ENCODE data around the gene NEURL3. TPM values are rescaled to one million over a fixed set of nuclear protein-coding genes. Genes with fewer than 3 reads are reported as not detected.
"Not testable (repeated sequence)": the region's sequence is repeated elsewhere in the genome, so short reads cannot be mapped to it uniquely, and the experiment has no call there.

NEURL3 gene
- total and polyA plus RNA-seq, 2 donors = 0.04 TPM; not detected in 1

DNA sequence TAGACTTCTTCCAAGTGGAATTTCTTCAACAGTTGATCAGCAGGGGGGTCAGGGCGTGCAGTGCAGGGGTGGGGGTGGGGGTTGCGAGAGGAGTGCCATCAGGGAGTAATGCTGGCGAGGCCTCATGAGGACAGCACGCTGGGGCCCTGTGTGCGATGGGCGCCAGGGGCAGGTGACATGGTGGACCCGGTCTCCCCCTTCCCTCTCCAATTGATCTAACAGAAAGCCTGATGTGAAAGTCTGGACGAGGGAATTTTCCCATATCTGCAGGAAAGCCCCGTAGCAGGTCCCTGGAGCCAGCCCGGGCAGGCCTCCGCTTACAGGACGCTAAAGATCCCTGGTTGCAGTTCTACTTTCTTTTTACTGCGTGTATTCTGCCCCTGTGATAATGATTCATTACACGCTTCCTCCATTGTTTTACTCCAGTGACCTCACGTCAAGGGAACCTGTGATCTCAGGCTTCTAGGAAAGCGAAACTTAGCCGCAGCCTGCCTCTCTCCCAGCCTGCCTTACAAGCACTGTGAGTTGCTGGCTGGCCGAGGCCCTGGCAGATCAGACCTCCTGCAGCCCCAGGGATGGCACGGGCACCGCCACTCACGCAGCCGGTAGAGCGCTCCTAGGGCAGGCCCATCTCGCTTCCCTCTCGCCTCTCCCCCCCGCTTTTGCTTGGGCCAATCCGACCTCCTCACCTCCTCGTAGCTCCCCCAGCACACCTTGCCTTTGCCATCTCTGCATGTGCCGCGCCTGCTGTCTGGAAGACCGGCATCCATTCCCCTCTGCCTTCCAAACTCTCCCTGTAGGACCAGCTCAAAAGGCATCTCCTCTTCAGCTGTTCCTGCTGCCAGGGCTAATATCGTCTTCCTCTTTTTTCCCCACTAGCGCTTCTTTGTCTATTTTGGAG is 19.2 kb downstream of the NEURL3 start:
- WGBS = 27% methylated on average over 33 of the region's 33 CpGs
- Histone ChIP-seq H3K4me1 (ENCODE audit: insufficient read depth) (no peaks in the 10 kb centered on the region), H3K27ac (ENCODE audit: low read depth) (peak overlapping the region; percentile 90), H3K4me3 (ENCODE audit: low read depth, low read length) (peak overlapping the region; percentile 41), H3K36me3 (ENCODE audit: insufficient read depth) (no peaks in the 10 kb centered on the region)
- DNase-seq (ENCODE audit: extremely low spot score) = no peak

DNA sequence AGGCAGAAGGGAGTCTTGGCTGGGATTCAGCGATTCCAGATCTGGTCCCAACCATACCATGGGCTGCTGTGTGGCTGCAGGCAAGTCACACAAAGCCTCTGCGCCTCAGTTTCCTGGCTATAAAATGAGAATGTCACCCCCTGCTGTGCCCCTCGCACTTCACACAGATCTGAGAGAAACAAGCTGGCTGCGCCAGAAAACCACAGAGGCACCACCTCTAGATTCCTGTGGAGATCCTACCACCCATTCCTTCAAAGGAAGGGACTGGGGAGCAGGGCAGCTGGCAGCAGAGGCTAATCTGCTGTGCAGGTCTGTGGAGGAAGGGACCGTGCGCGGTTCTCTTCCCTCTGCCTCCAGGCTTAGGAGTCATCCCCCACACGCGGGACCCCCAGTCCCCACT is 19.8 kb downstream of the NEURL3 start:
- WGBS = 83% methylated on average over 9 of the region's 9 CpGs
- no peak overlapping the region for H3K27ac ChIP-seq (ENCODE audit: low read depth)
- H3K4me3 ChIP-seq (ENCODE audit: low read depth, low read length) = no peak overlapping the region
- H3K4me1 ChIP-seq (ENCODE audit: insufficient read depth) = no peaks in the 10 kb centered on the region
- H3K36me3 ChIP-seq (ENCODE audit: insufficient read depth) = no peaks in the 10 kb centered on the region
- DNase-seq (ENCODE audit: extremely low spot score) = no peak

DNA sequence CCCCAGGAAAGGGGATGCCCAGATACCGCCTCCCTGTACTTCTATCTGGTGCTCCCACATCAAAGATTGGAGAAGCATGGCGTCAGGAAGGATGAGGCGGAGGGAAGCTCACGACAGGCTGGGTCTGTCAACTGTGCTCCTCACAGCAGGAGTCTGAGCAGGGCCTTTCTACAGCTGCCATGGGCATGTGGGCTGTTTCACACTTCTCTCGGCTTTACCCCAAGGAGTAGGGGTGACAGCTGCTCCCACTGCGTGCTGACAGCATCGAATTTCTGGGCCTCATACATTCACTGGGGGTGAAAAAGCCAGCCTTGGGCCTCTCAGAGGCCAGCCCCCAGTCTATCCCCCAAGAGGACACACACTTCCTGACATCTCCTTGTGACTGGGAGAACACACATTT is 21.1 kb downstream of the NEURL3 start:
- DNase-seq (ENCODE audit: extremely low spot score) = no peak
- WGBS = 85% methylated on average over 7 of the region's 7 CpGs

DNA sequence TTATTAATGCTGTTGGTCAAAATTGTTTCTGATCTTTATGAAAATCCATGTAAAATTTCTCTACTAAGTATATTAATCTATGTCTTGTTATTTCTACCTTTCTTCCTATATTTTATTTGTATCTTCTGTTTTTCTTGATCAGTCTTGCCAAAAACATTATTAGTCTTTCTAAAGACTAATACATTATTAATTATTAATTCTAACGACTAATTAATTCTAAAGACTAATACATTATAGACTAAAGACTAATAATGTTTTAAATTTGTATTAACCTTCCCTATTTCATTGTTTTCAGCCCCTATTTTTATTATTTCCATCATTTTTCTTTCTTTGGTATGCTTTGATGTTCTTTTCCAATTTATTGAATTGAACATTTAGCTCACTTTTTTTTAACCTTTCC is 27.7 kb downstream of the NEURL3 start:
- DNase-seq (ENCODE audit: extremely low spot score) = no peak
- H3K27ac ChIP-seq (ENCODE audit: low read depth) = no peak overlapping the region
- 64% methylated on average over 1 of the region's 1 CpG for WGBS
- H3K4me3 ChIP-seq (ENCODE audit: low read depth, low read length) = no peak overlapping the region
- no peaks in the 10 kb centered on the region for H3K4me1 ChIP-seq (ENCODE audit: insufficient read depth)
- H3K36me3 ChIP-seq (ENCODE audit: insufficient read depth) = no peaks in the 10 kb centered on the region

More for the DNA sequence above, 21.1 kb downstream of the NEURL3 start:
- Histone ChIP-seq H3K4me1 (ENCODE audit: insufficient read depth) (no peaks in the 10 kb centered on the region), H3K36me3 (ENCODE audit: insufficient read depth) (no peaks in the 10 kb centered on the region), H3K4me3 (ENCODE audit: low read depth, low read length) (no peak overlapping the region), H3K27ac (ENCODE audit: low read depth) (no peak overlapping the region)

DNA sequence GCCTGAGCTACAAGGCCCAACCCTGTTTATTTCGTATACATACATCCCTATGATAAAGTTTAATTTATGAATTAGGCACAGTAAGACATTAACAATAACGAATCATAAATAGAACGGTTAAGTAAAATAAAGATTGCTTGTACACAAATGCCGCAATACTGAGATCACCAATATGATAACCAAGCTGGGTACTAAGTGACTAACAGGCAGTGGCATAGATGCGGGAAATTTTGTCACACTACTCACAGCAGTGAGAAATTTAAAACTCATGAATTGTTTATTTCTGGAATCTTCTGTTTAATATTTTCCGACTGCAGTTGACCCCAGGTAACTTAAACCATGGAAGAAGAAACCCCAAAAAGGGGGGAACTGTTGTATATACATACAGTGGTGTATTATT is 33.4 kb downstream of the NEURL3 start:
- 82% methylated on average over 6 of the region's 6 CpGs for WGBS
- no peak overlapping the region for H3K4me3 ChIP-seq (ENCODE audit: low read depth, low read length)
- H3K36me3 ChIP-seq (ENCODE audit: insufficient read depth) = no peaks in the 10 kb centered on the region
- H3K27ac ChIP-seq (ENCODE audit: low read depth) = no peak overlapping the region
- no peak for DNase-seq (ENCODE audit: extremely low spot score)
- peaks cover 2% of the 10 kb centered on the region for H3K4me1 ChIP-seq (ENCODE audit: insufficient read depth)

DNA sequence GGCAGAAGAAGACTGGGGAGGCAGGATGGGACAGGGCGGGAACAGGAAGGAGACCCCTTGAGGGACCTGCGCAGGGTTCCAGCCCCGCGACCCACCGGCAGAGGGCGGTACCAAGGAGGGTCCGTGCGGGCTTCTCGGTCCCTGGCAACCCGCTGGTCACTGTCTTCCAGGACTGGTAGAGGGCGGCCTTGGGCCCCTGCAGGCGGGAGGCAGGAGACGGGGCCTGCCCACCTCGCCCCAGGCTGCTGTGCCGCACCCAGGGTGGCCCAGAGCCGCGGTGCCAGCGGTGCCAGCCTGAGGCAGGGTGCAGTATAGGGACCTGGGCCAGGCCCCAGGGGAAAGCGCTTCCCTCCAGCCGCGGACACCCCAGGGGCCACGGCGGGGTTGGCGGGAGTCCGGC is 34.5 kb downstream of the NEURL3 start:
- no peak overlapping the region for H3K4me3 ChIP-seq (ENCODE audit: low read depth, low read length)
- H3K27ac ChIP-seq (ENCODE audit: low read depth) = no peak overlapping the region
- WGBS = 15% methylated on average over 25 of the region's 25 CpGs
- no peak for DNase-seq (ENCODE audit: extremely low spot score)
- H3K4me1 ChIP-seq (ENCODE audit: insufficient read depth) = peaks cover 2% of the 10 kb centered on the region
- H3K36me3 ChIP-seq (ENCODE audit: insufficient read depth) = no peaks in the 10 kb centered on the region

DNA sequence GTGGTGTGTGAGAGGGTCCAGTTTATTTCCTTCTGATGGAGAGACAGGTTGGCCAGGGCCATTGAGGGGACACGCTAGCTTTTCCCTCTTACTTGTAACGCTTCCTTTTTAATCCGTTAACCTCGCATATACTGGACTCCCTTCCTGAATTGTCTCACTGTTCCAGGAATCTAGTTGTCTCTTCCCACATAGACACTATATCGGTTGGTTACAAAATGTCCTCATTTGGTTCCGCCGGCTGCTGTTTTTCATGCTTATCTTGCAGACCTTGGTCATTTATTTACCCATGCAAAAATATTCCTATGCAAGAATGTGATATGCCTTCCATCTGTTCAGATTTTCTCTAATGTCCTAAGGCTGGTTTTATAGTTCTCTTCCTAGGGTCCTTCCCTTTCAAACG is 35.0 kb downstream of the NEURL3 start:
- Histone ChIP-seq H3K36me3 (ENCODE audit: insufficient read depth) (no peaks in the 10 kb centered on the region), H3K4me1 (ENCODE audit: insufficient read depth) (peaks cover 2% of the 10 kb centered on the region), H3K27ac (ENCODE audit: low read depth) (no peak overlapping the region), H3K4me3 (ENCODE audit: low read depth, low read length) (no peak overlapping the region)
- DNase-seq (ENCODE audit: extremely low spot score) = no peak
- WGBS = 39% methylated on average over 8 of the region's 8 CpGs

DNA sequence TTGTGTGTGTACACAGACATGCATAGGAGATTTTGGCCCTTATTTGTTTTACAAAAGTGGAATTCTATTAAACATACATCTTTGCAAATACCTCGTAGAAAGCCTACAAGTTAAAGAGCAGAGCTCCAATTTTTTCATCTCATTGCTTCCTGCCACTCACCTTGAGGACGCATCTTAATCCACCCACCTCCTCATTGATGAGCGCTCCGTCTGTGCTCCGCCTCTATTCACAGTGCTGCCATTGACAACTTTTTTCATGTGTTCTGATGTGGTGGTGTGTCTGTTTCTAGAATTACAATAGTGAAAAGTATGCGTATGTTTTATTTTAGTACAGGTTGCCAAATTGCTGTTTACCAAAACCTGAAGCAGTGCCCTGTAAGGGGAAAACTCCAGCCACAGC is 36.3 kb downstream of the NEURL3 start:
- Histone ChIP-seq H3K4me1 (ENCODE audit: insufficient read depth) (peaks cover 2% of the 10 kb centered on the region), H3K4me3 (ENCODE audit: low read depth, low read length) (no peak overlapping the region)
- 78% methylated on average over 6 of the region's 6 CpGs for WGBS

DNA sequence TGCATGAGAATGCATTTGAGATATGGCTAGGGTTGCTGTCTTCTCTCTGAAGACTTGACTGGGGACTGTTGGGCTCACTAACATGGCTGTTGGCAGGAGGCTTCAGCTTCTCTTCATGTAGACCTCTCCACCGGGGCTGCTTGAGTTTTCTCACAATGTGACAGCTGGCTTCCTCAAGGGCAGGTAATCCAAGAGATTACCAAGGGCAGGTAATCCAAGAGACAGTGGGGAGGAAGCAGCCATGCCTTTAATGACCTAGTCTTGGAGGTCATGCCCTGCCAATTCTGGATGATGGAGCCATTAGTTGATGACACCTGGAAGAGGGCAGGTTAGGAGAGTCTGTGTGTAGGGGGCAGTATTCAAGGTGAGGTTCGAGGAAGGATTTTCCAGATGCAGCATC is 40.5 kb downstream of the NEURL3 start:
- WGBS = 88% methylated on average over 2 of the region's 2 CpGs
- Histone ChIP-seq H3K27ac (ENCODE audit: low read depth) (no peak overlapping the region), H3K4me3 (ENCODE audit: low read depth, low read length) (no peak overlapping the region), H3K4me1 (ENCODE audit: insufficient read depth) (no peaks in the 10 kb centered on the region), H3K36me3 (ENCODE audit: insufficient read depth) (no peaks in the 10 kb centered on the region)
- DNase-seq (ENCODE audit: extremely low spot score) = no peak

More for the DNA sequence above, 36.3 kb downstream of the NEURL3 start:
- no peaks in the 10 kb centered on the region for H3K36me3 ChIP-seq (ENCODE audit: insufficient read depth)
- no peak overlapping the region for H3K27ac ChIP-seq (ENCODE audit: low read depth)
- no peak for DNase-seq (ENCODE audit: extremely low spot score)

DNA sequence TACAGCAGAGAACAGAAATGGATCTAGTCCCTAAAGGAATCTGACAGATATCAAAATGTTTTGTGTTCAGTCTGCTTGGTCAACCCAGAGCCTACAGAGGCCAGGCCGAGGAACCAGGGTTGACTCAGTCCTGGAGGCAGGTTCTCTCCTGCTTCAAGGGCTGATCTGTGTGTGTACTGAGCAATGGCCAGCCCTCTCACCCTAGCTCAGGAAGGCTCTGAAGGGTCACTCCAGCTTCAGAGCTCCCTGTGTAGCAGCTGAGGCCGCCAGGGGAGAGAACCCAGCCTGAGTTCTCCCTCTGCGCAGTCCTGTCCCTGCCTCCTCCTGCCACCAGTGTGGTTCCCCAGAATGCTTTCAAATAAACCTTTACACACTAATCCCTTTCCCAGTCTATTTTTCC is 41.1 kb downstream of the NEURL3 start:
- no peak for DNase-seq (ENCODE audit: extremely low spot score)
- no peak overlapping the region for H3K27ac ChIP-seq (ENCODE audit: low read depth)
- no peak overlapping the region for H3K4me3 ChIP-seq (ENCODE audit: low read depth, low read length)
- no peaks in the 10 kb centered on the region for H3K36me3 ChIP-seq (ENCODE audit: insufficient read depth)
- H3K4me1 ChIP-seq (ENCODE audit: insufficient read depth) = no peaks in the 10 kb centered on the region
- WGBS = 89% methylated on average over 3 of the region's 3 CpGs

DNA sequence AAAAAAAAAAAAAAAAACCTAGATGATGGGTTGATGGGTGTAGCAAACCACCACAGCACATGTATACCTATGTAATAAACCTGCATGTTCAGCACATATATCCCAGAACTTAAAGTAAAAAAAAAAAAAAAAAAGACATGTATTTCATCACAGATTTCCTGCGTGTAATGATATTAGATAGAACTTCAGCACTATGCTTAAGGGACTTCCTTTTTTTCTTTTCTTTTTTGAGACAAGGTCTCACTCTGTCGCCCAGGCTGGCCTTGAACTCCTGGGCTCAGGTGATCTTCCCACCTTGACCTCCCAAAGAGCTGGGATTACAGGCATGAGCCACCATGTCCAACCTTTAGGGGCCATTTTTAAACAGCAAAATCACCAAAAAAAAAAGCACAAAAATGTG is 42.0 kb downstream of the NEURL3 start:
- WGBS = 71% methylated on average over 2 of the region's 2 CpGs
- Histone ChIP-seq H3K36me3 (ENCODE audit: insufficient read depth) (no peaks in the 10 kb centered on the region), H3K4me1 (ENCODE audit: insufficient read depth) (no peaks in the 10 kb centered on the region), H3K4me3 (ENCODE audit: low read depth, low read length) (no peak overlapping the region), H3K27ac (ENCODE audit: low read depth) (no peak overlapping the region)
- no peak for DNase-seq (ENCODE audit: extremely low spot score)

DNA sequence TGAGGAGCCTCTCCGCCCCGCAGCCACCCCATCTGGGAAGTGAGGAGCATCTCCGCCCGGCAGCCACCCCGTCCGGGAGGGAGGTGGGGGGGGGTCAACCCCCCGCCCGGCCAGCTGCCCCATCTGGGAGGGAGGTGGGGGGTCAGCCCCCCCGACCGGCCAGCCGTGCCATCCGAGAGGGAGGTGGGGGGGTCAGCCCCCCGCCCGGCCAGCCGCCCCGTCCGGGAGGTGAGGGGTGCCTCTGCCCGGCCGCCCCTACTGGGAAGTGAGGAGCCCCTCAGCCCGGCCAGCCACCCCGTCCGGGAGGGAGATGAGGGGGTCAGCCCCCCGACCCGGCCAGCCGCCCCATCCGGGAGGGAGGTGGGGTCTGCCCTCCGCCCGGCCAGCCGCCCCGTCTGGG is 43.5 kb downstream of the NEURL3 start:
- not testable (repeated sequence) for H3K27ac ChIP-seq (ENCODE audit: low read depth); DNase-seq (ENCODE audit: extremely low spot score); H3K4me3 ChIP-seq (ENCODE audit: low read depth, low read length); H3K4me1 ChIP-seq (ENCODE audit: insufficient read depth); H3K36me3 ChIP-seq (ENCODE audit: insufficient read depth)
- 93% methylated on average over 20 of the region's 30 CpGs for WGBS

DNA sequence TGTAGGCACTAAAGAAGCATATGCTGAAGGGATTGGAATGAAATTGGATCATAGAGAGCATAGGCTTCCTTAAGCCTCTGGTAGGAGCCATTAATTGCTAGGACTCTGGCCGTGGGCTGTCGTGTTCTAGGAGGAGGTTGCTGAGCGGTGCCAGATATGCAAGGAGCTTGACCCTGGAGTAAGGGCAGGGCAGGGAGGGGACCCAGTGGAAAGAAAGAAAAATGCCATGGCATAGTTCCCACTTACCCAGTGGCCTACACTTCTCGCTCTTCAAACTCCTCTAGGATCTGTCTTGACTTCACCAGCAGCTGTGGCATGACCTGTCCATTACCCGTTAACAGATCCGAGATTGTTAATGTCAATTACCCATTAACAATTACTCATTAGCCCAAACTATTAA is 53.1 kb downstream of the NEURL3 start:
- no peak for DNase-seq (ENCODE audit: extremely low spot score)
- H3K4me1 ChIP-seq (ENCODE audit: insufficient read depth) = no peaks in the 10 kb centered on the region
- no peaks in the 10 kb centered on the region for H3K36me3 ChIP-seq (ENCODE audit: insufficient read depth)
- 82% methylated on average over 6 of the region's 6 CpGs for WGBS
- no peak overlapping the region for H3K4me3 ChIP-seq (ENCODE audit: low read depth, low read length)
- H3K27ac ChIP-seq (ENCODE audit: low read depth) = no peak overlapping the region

DNA sequence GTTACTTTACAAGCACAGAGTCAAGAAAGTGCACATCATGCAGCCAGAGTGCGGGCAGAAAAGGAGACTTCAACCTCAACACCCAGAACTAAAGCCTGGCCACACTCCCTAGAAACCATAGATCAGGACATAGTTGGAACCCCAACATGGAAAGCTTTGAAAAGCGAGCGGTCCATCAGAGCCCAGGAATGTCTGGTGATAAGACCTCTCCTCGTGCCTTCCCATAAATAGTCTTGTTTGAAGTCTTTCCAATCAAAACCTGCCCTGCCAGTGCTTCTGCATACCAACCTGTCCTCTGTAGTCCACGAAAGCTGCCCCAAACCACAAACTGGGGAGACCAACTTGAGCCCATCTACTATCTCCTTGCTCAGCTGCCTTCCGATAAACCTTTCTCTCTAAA is 55.5 kb downstream of the NEURL3 start:
- Histone ChIP-seq H3K27ac (ENCODE audit: low read depth) (no peak overlapping the region), H3K4me1 (ENCODE audit: insufficient read depth) (no peaks in the 10 kb centered on the region), H3K36me3 (ENCODE audit: insufficient read depth) (no peaks in the 10 kb centered on the region), H3K4me3 (ENCODE audit: low read depth, low read length) (no peak overlapping the region)
- 60% methylated on average over 6 of the region's 6 CpGs for WGBS
- DNase-seq (ENCODE audit: extremely low spot score) = no peak

All from urinary bladder (tissue), 4 donors.